ENCODE data around the gene TPSD1.
"Not testable (repeated sequence)": the region's sequence is repeated elsewhere in the genome, so short reads cannot be mapped to it uniquely, and the experiment has no call there.

DNA sequence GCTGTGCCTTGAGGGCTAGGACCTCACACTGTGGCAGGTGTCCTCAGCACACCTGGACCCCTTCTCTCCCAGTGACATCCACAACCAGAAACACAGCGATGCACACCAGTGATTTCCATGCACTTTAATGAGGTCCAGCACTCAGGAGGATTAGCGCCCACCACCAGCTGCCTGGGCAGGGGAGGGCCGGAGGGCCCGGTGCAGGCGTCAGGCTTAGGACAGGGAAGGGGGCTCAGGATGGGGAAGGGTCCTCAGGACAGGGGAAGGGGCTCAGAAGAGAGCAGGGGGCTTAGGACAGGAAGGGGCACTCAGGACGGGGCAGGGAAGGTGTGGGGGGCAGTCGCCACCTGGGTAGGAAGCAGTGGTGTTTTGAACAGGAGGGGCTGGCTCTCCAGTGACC lies 27.6 kb upstream of the TPSD1 start:
- TF ChIP-seq, protein P1, sequence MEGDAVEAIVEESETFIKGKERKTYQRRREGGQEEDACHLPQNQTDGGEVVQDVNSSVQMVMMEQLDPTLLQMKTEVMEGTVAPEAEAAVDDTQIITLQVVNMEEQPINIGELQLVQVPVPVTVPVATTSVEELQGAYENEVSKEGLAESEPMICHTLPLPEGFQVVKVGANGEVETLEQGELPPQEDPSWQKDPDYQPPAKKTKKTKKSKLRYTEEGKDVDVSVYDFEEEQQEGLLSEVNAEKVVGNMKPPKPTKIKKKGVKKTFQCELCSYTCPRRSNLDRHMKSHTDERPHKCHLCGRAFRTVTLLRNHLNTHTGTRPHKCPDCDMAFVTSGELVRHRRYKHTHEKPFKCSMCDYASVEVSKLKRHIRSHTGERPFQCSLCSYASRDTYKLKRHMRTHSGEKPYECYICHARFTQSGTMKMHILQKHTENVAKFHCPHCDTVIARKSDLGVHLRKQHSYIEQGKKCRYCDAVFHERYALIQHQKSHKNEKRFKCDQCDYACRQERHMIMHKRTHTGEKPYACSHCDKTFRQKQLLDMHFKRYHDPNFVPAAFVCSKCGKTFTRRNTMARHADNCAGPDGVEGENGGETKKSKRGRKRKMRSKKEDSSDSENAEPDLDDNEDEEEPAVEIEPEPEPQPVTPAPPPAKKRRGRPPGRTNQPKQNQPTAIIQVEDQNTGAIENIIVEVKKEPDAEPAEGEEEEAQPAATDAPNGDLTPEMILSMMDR (IDR thresholded peaks at IDR 0.05; ENCODE audit: insufficient read depth, low read length): not testable (repeated sequence)
- not testable (repeated sequence) for TF ChIP-seq GABPA (IDR thresholded peaks at IDR 0.05; ENCODE audit: low read depth); POLR2AphosphoS5 (IDR thresholded peaks at IDR 0.05; ENCODE audit: low read depth); SPI1 (IDR thresholded peaks at IDR 0.05; ENCODE audit: borderline replicate concordance, low read depth)
- TF ChIP-seq, protein P2, sequence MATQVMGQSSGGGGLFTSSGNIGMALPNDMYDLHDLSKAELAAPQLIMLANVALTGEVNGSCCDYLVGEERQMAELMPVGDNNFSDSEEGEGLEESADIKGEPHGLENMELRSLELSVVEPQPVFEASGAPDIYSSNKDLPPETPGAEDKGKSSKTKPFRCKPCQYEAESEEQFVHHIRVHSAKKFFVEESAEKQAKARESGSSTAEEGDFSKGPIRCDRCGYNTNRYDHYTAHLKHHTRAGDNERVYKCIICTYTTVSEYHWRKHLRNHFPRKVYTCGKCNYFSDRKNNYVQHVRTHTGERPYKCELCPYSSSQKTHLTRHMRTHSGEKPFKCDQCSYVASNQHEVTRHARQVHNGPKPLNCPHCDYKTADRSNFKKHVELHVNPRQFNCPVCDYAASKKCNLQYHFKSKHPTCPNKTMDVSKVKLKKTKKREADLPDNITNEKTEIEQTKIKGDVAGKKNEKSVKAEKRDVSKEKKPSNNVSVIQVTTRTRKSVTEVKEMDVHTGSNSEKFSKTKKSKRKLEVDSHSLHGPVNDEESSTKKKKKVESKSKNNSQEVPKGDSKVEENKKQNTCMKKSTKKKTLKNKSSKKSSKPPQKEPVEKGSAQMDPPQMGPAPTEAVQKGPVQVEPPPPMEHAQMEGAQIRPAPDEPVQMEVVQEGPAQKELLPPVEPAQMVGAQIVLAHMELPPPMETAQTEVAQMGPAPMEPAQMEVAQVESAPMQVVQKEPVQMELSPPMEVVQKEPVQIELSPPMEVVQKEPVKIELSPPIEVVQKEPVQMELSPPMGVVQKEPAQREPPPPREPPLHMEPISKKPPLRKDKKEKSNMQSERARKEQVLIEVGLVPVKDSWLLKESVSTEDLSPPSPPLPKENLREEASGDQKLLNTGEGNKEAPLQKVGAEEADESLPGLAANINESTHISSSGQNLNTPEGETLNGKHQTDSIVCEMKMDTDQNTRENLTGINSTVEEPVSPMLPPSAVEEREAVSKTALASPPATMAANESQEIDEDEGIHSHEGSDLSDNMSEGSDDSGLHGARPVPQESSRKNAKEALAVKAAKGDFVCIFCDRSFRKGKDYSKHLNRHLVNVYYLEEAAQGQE (IDR thresholded peaks at IDR 0.05; ENCODE audit: insufficient replicate concordance, low read depth): not testable (repeated sequence)
